ENCODE results near the gene GATA6. TPM values are rescaled to one million over a fixed set of nuclear protein-coding genes. Genes with fewer than 3 reads are reported as not detected.

Gene GATA6
- total and polyA plus RNA-seq, 10 of the 15 experiments (the other 5 are each of a cell fraction or from before 2014, with no cell fraction given) = 0.04 to 0.05 TPM; not detected in 8

DNA sequence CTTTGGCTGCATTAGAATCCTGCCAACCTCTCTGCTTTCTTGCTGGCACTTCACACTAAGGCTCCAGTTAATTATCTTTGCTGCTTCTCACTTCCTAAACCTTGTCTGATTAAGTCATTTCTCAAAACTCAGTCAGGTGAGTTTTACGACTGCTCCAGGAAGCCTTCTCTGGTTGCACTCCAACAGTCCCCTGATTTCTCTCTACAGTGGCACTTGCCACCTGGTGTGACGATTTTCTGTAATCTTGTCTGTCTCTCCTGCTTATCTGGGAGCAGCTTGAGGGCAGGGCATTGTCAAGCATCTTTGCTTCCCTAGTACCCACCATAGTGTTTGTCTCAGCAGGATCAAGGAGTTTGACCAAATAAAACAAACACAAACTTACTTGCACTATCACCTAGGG, 10.4 kb upstream of the GATA6 start:
- intact Hi-C loops (cut with micrococcal nuclease; ENCODE audit: unreplicated experiment) = no loop called here
- FAIRE-seq (no peak), ATAC-seq (no peak), DNase-seq (ENCODE audit: low read depth, low spot score) (no peak)
- no peak overlapping the region for H3K9ac ChIP-seq (ENCODE audit: control insufficient read depth, insufficient read depth, low read length)
- no peaks in the 10 kb centered on the region for H3K4me1 ChIP-seq (ENCODE audit: control insufficient read depth, insufficient read depth, low read length)
- H3K36me3 ChIP-seq (ENCODE audit: control insufficient read depth in 2 of 2, insufficient read depth in 2 of 2, low read length in 1 of 2) = no peaks in the 10 kb centered on the region
- ChIA-PET POLR2A (no interaction called here), CTCF (no interaction called here), RAD21 (ENCODE audit: unreplicated experiment) (no interaction called here), SMC1A (ENCODE audit: uncharacterized antibody, unreplicated experiment) (no interaction called here)
- WGBS (ENCODE audit: insufficient coverage, insufficient replicate concordance, low lambda C conversion rate, missing lambda C conversion rate) = 25% methylated on average over 2 of the region's 2 CpGs
- H3K79me2 ChIP-seq (ENCODE audit: control insufficient read depth, insufficient read depth, low read length) = no peaks in the 10 kb centered on the region
- TF ChIP-seq YBX1 (IDR thresholded peaks at IDR 0.05) = no peak
- TF ChIP-seq, protein P1, sequence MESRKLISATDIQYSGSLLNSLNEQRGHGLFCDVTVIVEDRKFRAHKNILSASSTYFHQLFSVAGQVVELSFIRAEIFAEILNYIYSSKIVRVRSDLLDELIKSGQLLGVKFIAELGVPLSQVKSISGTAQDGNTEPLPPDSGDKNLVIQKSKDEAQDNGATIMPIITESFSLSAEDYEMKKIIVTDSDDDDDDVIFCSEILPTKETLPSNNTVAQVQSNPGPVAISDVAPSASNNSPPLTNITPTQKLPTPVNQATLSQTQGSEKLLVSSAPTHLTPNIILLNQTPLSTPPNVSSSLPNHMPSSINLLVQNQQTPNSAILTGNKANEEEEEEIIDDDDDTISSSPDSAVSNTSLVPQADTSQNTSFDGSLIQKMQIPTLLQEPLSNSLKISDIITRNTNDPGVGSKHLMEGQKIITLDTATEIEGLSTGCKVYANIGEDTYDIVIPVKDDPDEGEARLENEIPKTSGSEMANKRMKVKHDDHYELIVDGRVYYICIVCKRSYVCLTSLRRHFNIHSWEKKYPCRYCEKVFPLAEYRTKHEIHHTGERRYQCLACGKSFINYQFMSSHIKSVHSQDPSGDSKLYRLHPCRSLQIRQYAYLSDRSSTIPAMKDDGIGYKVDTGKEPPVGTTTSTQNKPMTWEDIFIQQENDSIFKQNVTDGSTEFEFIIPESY (IDR thresholded peaks at IDR 0.05) = no peak
- in situ Hi-C loops (cut with MboI) = no loop called here
- no TSS peak for BruUV-seq (replicated peaks)
- H4K20me1 ChIP-seq (ENCODE audit: control insufficient read depth, insufficient read depth) = no peaks in the 10 kb centered on the region
- no peaks in the 10 kb centered on the region; the same call in 2 of the 3 replicates for H3K9me3 ChIP-seq (replicated peaks; ENCODE audit: control insufficient read depth, insufficient read depth, low read length)
- H3K4me3 ChIP-seq = no peak overlapping the region
- no peak overlapping the region for H3K4me2 ChIP-seq (ENCODE audit: control insufficient read depth, insufficient read depth)
- H3K27me3 ChIP-seq (replicated peaks in 1 of 2; ENCODE audit: control insufficient read depth in 2 of 2, insufficient read depth in 2 of 2, low read length in 1 of 2) = peaks cover 0 to 2% of the 10 kb centered on the region in 2 experiments; a peak in 2 of 4 replicates
- no peak overlapping the region for H2AFZ ChIP-seq (ENCODE audit: control insufficient read depth, low read depth, low read length)
- no peak overlapping the region for H3K27ac ChIP-seq (ENCODE audit: control insufficient read depth, insufficient read depth)

DNA sequence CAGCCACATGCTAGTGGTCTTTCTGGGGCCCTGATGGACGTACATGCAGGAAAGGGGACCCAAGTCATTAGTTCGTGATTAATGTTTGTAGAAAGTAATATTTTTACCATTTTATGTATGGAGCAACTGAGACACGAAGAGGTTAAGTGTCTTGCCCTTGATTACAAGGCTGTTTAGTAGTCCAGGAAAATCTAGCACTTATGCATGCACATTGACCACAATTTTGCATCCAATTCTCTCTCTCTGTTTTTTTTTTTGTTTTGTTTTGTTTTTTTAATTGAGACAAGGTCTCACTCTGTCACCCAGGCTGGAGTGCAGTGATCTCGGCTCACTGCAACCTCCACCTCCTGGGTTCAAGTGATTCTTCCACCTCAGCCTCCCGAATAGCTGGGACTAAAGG, 8.3 kb upstream of the GATA6 start:
- H3K4me2 ChIP-seq (ENCODE audit: control insufficient read depth, insufficient read depth) = no peak overlapping the region
- TF ChIP-seq ASH2L (IDR thresholded peaks at IDR 0.05; ENCODE audit: borderline replicate concordance, low read depth) = no peak
- H4K20me1 ChIP-seq (ENCODE audit: control insufficient read depth, insufficient read depth) = no peaks in the 10 kb centered on the region
- no peak for ATAC-seq
- 7% methylated on average over 5 of the region's 5 CpGs for WGBS (ENCODE audit: insufficient coverage, insufficient replicate concordance, low lambda C conversion rate, missing lambda C conversion rate)
- in situ Hi-C loops (cut with MboI) (no loop called here), intact Hi-C loops (cut with micrococcal nuclease; ENCODE audit: unreplicated experiment) (no loop called here)
- H3K79me2 ChIP-seq (ENCODE audit: control insufficient read depth, insufficient read depth, low read length) = no peaks in the 10 kb centered on the region
- peaks cover 2 to 8% of the 10 kb centered on the region in 2 experiments; a peak in 2 of 4 replicates for H3K27me3 ChIP-seq (replicated peaks in 1 of 2; ENCODE audit: control insufficient read depth in 2 of 2, insufficient read depth in 2 of 2, low read length in 1 of 2)
- ChIA-PET SMC1A (ENCODE audit: uncharacterized antibody, unreplicated experiment) (no interaction called here), RAD21 (ENCODE audit: unreplicated experiment) (no interaction called here), POLR2A (no interaction called here), CTCF (no interaction called here)
- FAIRE-seq = no peak
- no peak overlapping the region for H3K9ac ChIP-seq (ENCODE audit: control insufficient read depth, insufficient read depth, low read length)
- no peak overlapping the region for H3K27ac ChIP-seq (ENCODE audit: control insufficient read depth, insufficient read depth)
- no peaks in the 10 kb centered on the region; the same call in 2 of the 3 replicates for H3K9me3 ChIP-seq (replicated peaks; ENCODE audit: control insufficient read depth, insufficient read depth, low read length)
- no peaks in the 10 kb centered on the region for H3K36me3 ChIP-seq (ENCODE audit: control insufficient read depth in 2 of 2, insufficient read depth in 2 of 2, low read length in 1 of 2)
- no peak overlapping the region for H3K4me3 ChIP-seq
- H3K4me1 ChIP-seq (ENCODE audit: control insufficient read depth, insufficient read depth, low read length) = no peaks in the 10 kb centered on the region
- no peak for DNase-seq (ENCODE audit: low read depth, low spot score)
- BruUV-seq (replicated peaks) = no TSS peak
- H2AFZ ChIP-seq (ENCODE audit: control insufficient read depth, low read depth, low read length) = no peak overlapping the region

All from GM12878 (cell line).